BJ (cell line): Measurements from ENCODE around the gene FKBP15. TPM values are rescaled to one million over a fixed set of nuclear protein-coding genes. Genes with fewer than 3 reads are reported as not detected.
"Not testable (repeated sequence)": the region's sequence is repeated elsewhere in the genome, so short reads cannot be mapped to it uniquely, and the experiment has no call there.

Experiments
- CTCF ChIA-PET: fragments of 350-600 bp; formaldehyde crosslinking; extraction: SDS; loops from one replicate; lab custom pipeline; 2021; ENCODE audit warnings: antibody characterized with exemption, inconsistent platforms; lab: Yijun Ruan, JAX
- POLR2A ChIA-PET: fragments of 300-600 bp; sonication (Branson Sonifier 250); formaldehyde crosslinking; extraction: SDS; loops from one replicate; lab custom pipeline; 2021; ENCODE audit warnings: antibody characterized with exemption; lab: Charles Lee
- DNase-seq: peaks from one replicate; pipeline ENCODE4 v3.0.0-alpha.2; 2011; ENCODE audit warnings: low read depth
- H3K27me3 ChIP-seq: 2 replicates; pipeline ENCODE4 v1.6.0; 2011; ENCODE audit warnings: low read length; ENCODE audit not compliant: control insufficient read depth, insufficient read depth
- H3K36me3 ChIP-seq: 2 replicates; pipeline ENCODE4 v1.5.1; 2011; ENCODE audit warnings: low read length; ENCODE audit not compliant: control insufficient read depth, insufficient read depth
- H3K4me3 ChIP-seq: 2 replicates; pipeline ENCODE4 v1.5.1; 2011; ENCODE audit warnings: low read depth, mild to moderate bottlenecking, control low read depth, low read length
- polyA plus RNA-seq: library from polyadenylated mRNA; depleted of rRNA; stranded (reverse); fragments of >200 nt; gene quantifications from 2 replicates; pipeline ENCODE4 v1.2.3, GENCODE V29; 2011; rRNA removed
- TF ChIP-seq, protein P1 (sequence below): IDR thresholded peaks from 2 replicates; pipeline ENCODE4 v1.5.1; 2011; ENCODE audit warnings: low read depth, mild to moderate bottlenecking, control low read depth, inconsistent platforms, low read length, moderate library complexity; ENCODE audit not compliant: insufficient read depth

The FKBP15 gene
- polyA plus RNA-seq, 1 experiment = 45.0 TPM

DNA sequence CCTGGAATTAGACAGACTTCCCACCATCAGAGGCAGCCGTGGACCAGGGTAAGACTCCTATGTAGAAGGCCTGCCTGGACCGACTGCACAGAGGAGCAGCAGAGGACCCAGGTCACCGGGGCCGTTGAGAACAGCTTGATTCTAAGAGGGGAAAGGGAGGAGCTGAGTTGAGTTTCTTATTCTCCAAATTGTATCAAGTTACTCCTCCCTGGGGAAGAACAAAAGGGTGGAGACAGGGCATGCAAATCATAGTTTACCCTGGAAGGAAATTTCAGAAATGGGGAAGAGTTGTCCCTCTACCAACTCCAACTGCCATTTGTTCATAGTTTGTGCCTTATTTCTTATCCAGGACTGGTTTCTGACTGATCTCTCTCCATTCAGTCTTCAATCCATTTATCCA is 91.2 kb downstream of the FKBP15 start:
- no peak for DNase-seq
- Histone ChIP-seq H3K27me3 (no peaks in the 10 kb centered on the region), H3K36me3 (no peaks in the 10 kb centered on the region), H3K4me3 (no peak overlapping the region)
- POLR2A ChIA-PET = no interaction called here
- TF ChIP-seq, protein P1, sequence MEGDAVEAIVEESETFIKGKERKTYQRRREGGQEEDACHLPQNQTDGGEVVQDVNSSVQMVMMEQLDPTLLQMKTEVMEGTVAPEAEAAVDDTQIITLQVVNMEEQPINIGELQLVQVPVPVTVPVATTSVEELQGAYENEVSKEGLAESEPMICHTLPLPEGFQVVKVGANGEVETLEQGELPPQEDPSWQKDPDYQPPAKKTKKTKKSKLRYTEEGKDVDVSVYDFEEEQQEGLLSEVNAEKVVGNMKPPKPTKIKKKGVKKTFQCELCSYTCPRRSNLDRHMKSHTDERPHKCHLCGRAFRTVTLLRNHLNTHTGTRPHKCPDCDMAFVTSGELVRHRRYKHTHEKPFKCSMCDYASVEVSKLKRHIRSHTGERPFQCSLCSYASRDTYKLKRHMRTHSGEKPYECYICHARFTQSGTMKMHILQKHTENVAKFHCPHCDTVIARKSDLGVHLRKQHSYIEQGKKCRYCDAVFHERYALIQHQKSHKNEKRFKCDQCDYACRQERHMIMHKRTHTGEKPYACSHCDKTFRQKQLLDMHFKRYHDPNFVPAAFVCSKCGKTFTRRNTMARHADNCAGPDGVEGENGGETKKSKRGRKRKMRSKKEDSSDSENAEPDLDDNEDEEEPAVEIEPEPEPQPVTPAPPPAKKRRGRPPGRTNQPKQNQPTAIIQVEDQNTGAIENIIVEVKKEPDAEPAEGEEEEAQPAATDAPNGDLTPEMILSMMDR = no peak
- CTCF ChIA-PET = no interaction called here

DNA sequence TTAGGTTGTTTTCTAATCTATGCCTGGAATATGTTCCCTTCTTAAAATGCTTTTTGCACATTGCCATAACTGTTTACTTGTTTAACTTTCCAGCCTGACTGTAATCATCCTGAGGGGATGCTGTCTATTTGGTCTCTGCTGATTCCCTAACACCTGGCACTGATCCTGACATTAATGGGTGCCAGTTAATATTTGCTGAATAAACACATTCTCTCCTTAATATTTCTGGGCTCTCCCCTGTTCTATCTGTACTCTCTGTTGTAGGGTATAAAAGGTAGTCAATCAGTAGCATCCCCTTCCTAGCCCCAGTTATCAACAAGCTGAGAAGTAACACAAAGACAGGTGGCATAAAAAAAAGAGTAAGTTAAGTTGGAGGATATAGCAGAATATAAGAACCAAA is 91.6 kb downstream of the FKBP15 start:
- POLR2A ChIA-PET = no interaction called here
- Histone ChIP-seq H3K4me3 (no peak overlapping the region), H3K27me3 (no peaks in the 10 kb centered on the region), H3K36me3 (no peaks in the 10 kb centered on the region)
- no peak for DNase-seq
- TF ChIP-seq, protein P1 = no peak
- CTCF ChIA-PET = no interaction called here

DNA sequence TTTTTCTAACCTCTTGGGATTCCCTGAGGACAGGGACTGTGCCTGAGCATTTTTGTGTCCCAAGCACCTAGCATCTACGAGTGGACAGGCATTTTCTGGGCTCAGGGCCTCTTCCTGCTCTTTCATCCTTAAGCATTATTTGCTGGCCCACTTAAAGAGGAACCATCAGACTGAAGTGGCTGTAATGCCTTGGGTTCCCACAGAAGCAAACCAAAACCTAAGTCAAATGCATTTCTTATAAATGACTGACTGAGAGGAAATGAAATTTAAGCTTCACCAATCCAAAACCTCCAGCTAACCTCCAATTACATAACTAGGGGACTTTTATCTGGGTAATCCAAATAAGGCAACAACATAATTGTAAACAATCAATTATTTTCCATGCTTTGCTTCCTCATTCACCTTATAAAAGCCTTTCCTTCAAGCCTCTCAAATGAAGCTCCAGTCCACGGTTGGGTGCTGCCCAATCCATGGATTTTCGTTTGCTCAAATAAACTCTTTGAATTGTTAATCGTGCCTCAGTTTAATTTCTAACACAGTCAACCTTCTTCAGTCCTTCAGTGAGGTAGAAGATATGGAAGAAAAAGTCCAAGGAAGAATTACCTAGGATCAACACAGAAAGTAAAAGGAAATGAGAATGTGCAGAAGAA is 95.6 kb downstream of the FKBP15 start:
- ChIA-PET CTCF (no interaction called here), POLR2A (no interaction called here)
- no peaks in the 10 kb centered on the region for H3K36me3 ChIP-seq
- DNase-seq = no peak
- H3K27me3 ChIP-seq = no peaks in the 10 kb centered on the region
- TF ChIP-seq, protein P1 = no peak
- H3K4me3 ChIP-seq = no peak overlapping the region

DNA sequence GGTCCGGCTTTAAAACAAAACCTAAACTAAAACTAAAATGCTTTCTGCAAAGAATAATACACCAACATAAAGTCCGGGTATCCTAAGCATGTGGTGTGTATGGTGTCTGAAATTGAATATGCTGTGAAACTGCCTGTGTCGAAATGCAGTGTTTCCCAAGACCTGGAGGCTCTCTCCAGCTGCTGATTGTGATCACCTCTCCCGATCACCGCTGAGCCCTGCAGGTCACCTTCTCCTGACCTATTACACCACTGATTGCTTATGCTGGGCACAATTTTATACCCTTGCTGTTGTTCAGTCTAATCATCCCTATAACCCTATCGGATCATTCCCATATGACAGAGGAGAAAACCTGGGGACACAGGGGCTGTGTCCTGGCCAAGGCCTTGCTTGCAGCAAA is 102.2 kb downstream of the FKBP15 start:
- H3K27me3 ChIP-seq, H3K4me3 ChIP-seq, POLR2A ChIA-PET, H3K36me3 ChIP-seq, CTCF ChIA-PET, DNase-seq: not testable (repeated sequence)

Other genes with a start within 250 kb of the FKBP15 start
- gene ZNF883, start 209.1 kb downstream of the FKBP15 start, polyA plus RNA-seq = 0.53 and 1.3 TPM in 2 replicates
- 0.25 and 0.82 TPM in 2 replicates for gene ZFP37, start 164.6 kb downstream of the FKBP15 start, polyA plus RNA-seq
- gene SLC31A2, start 70.3 kb downstream of the FKBP15 start, polyA plus RNA-seq = 8.7 and 10.7 TPM in 2 replicates
- gene SLC31A1, start 267 bp upstream of the FKBP15 start, polyA plus RNA-seq = 25.7 and 36.6 TPM in 2 replicates
- 11.1 and 33.2 TPM in 2 replicates for gene CDC26, start 54.3 kb upstream of the FKBP15 start, polyA plus RNA-seq
- gene PRPF4, start 54.4 kb upstream of the FKBP15 start, polyA plus RNA-seq = 16.6 and 18.3 TPM in 2 replicates
- not detected in 2 replicates for gene RNF183, start 82.1 kb upstream of the FKBP15 start, polyA plus RNA-seq
- 1.6 and 2.0 TPM in 2 replicates for gene WDR31, start 119.0 kb upstream of the FKBP15 start, polyA plus RNA-seq
- gene BSPRY, start 128.3 kb upstream of the FKBP15 start, polyA plus RNA-seq = not detected in 2 replicates
- gene HDHD3, start 155.7 kb upstream of the FKBP15 start, polyA plus RNA-seq = 8.8 and 14.2 TPM in 2 replicates
- gene ALAD, start 180.0 kb upstream of the FKBP15 start, polyA plus RNA-seq = 9.2 and 9.5 TPM in 2 replicates
- 29.3 and 47.3 TPM in 2 replicates for gene POLE3, start 189.4 kb upstream of the FKBP15 start, polyA plus RNA-seq
- gene C9orf43, start 189.5 kb upstream of the FKBP15 start, polyA plus RNA-seq = 0.23 and 0.49 TPM in 2 replicates
- 50.1 and 66.4 TPM in 2 replicates for gene RGS3, start 242.4 kb upstream of the FKBP15 start, polyA plus RNA-seq